DOHH2 (cell line): ENCODE data around the gene YBX2.
"Not testable (repeated sequence)": the region's sequence is repeated elsewhere in the genome, so short reads cannot be mapped to it uniquely, and the experiment has no call there.

ENCODE experiments used
- H3F3A ChIP-seq: fragments of 200-600 bp; sonication (generic), shearing (Covaris generic); 2 replicates; pipeline ENCODE4 v1.6.0; 2016; ENCODE audit warnings: antibody characterized with exemption, mild to moderate bottlenecking; ENCODE audit not compliant: control insufficient read depth, insufficient read depth
- H3K27ac ChIP-seq: fragments of 200-600 bp; sonication (generic); 2 replicates; pipeline ENCODE4 v1.5.1; 2014; ENCODE audit warnings: low read depth, mild to moderate bottlenecking, low read length, moderate library complexity
- H3K27me3 ChIP-seq: fragments of 200-600 bp; sonication (generic); 2 replicates; pipeline ENCODE4 v1.6.1; 2014; ENCODE audit warnings: mild to moderate bottlenecking, low read length, mixed read lengths; ENCODE audit not compliant: control insufficient read depth
- H3K36me3 ChIP-seq: fragments of 200-600 bp; sonication (generic); 2 replicates; pipeline ENCODE4 v1.6.1; 2014; ENCODE audit warnings: mild to moderate bottlenecking, low read length, moderate library complexity, mixed read lengths; ENCODE audit not compliant: control insufficient read depth
- H3K4me1 ChIP-seq: fragments of 200-600 bp; sonication (generic); 2 replicates; pipeline ENCODE4 v1.6.1; 2014; ENCODE audit warnings: mild to moderate bottlenecking, low read length, mixed read lengths; ENCODE audit not compliant: control insufficient read depth
- H3K4me2 ChIP-seq: fragments of 200-600 bp; sonication (generic); 2 replicates; pipeline ENCODE4 v1.6.0; 2014; ENCODE audit warnings: mild to moderate bottlenecking, low read length, moderate library complexity
- H3K4me3 ChIP-seq: fragments of 200-600 bp; sonication (generic); 2 replicates; pipeline ENCODE4 v1.5.1; 2014; ENCODE audit warnings: mild to moderate bottlenecking, low read length, mixed read lengths
- H3K79me2 ChIP-seq: fragments of 200-600 bp; sonication (generic); 2 replicates; pipeline ENCODE4 v1.6.1; 2014; ENCODE audit warnings: mild to moderate bottlenecking, low read length, mixed read lengths; ENCODE audit not compliant: control insufficient read depth
- H3K9me2 ChIP-seq: fragments of 200-600 bp; sonication (generic); replicated peaks from 2 replicates; pipeline ENCODE4 v1.6.1; 2014; ENCODE audit warnings: mild to moderate bottlenecking, low read length, mixed read lengths; ENCODE audit not compliant: control insufficient read depth
- H3K9me3 ChIP-seq: fragments of 200-600 bp; sonication (generic); 2 replicates; pipeline ENCODE4 v1.6.1; 2014; ENCODE audit warnings: antibody characterized with exemption, low read length, mixed read lengths; ENCODE audit not compliant: control insufficient read depth, insufficient read depth
- H4K20me1 ChIP-seq: fragments of 200-600 bp; sonication (generic); 2 replicates; pipeline ENCODE4 v1.6.0; 2014; ENCODE audit warnings: low read depth, mild to moderate bottlenecking, antibody characterized with exemption, low read length, moderate library complexity; ENCODE audit not compliant: control insufficient read depth, insufficient read depth
- EZH2phosphoT487 ChIP-seq: fragments of 200-600 bp; sonication (generic); IDR thresholded peaks from 2 replicates; pipeline ENCODE4 v1.6.1; 2017; ENCODE audit warnings: borderline replicate concordance, mild to moderate bottlenecking, antibody characterized with exemption, low read length, moderate library complexity, mixed read lengths
- TF ChIP-seq, protein P1 (sequence below): fragments of 200-600 bp; sonication (generic); IDR thresholded peaks from one replicate; pipeline ENCODE4 v1.5.1; 2014; ENCODE audit warnings: antibody characterized with exemption, mild to moderate bottlenecking, low read depth, low read length; ENCODE audit not compliant: poor library complexity, severe bottlenecking

YBX2 gene

DNA sequence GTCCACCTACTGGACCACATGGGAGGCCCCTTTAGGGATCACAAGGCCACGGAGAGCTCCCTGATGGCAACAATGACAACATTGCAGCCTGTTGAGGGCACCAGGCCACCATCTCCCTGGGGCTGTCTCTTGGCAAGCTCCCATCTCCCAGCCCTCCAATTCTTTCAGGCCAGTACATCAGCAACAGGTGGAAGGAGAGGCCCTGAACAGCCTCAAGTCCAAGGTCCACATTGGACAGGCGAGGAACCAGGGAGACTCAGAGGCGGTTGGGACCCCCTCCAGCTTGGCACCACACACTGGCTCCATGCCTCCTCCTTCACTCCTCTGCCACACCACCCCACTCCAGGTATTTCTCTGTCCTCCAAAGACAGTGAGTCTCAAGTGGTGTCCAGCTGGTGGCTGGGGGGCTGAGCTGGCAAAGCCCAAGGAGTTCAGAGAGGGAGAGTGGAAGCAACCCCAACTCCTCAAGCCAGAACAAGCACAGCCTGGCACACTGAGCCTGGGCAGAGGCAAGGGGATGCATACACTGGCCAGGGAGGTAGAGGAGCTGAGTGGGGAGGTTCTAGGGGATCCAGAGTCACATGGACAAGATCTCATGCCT is 40.6 kb upstream of the YBX2 start:
- Histone ChIP-seq H3K9me3 (no peaks in the 10 kb centered on the region), H3K36me3 (peaks cover 28% of the 10 kb centered on the region), H3K4me3 (peak overlapping the region; percentile 88), H3K4me2 (peak overlapping the region; percentile 99), H3K4me1 (peaks cover 74% of the 10 kb centered on the region), H3K79me2 (peaks cover 38% of the 10 kb centered on the region), H3F3A (peaks cover 10% of the 10 kb centered on the region), H4K20me1 (no peaks in the 10 kb centered on the region), H3K9me2 (no peaks in the 10 kb centered on the region), H3K27ac (peak overlapping the region; percentile 84), H3K27me3 (no peaks in the 10 kb centered on the region)
- TF ChIP-seq, protein P1, sequence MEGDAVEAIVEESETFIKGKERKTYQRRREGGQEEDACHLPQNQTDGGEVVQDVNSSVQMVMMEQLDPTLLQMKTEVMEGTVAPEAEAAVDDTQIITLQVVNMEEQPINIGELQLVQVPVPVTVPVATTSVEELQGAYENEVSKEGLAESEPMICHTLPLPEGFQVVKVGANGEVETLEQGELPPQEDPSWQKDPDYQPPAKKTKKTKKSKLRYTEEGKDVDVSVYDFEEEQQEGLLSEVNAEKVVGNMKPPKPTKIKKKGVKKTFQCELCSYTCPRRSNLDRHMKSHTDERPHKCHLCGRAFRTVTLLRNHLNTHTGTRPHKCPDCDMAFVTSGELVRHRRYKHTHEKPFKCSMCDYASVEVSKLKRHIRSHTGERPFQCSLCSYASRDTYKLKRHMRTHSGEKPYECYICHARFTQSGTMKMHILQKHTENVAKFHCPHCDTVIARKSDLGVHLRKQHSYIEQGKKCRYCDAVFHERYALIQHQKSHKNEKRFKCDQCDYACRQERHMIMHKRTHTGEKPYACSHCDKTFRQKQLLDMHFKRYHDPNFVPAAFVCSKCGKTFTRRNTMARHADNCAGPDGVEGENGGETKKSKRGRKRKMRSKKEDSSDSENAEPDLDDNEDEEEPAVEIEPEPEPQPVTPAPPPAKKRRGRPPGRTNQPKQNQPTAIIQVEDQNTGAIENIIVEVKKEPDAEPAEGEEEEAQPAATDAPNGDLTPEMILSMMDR = no peak
- TF ChIP-seq EZH2phosphoT487 = no peak

GRCh38 chr17:7332600-7333069 is 38.2 kb upstream of the YBX2 start:
- Histone ChIP-seq H3K79me2 (peaks cover 39% of the 10 kb centered on the region), H3F3A (peaks cover 14% of the 10 kb centered on the region), H3K4me3 (peak overlapping the region; percentile 63), H3K4me1 (peaks cover 75% of the 10 kb centered on the region), H3K4me2 (peak overlapping the region; percentile 72), H3K27ac (peak overlapping the region; percentile 68), H3K36me3 (peaks cover 15% of the 10 kb centered on the region)
- H3K9me2 ChIP-seq, H3K9me3 ChIP-seq, H3K27me3 ChIP-seq, H4K20me1 ChIP-seq: not testable (repeated sequence)

GRCh38 chr17:7332111-7332510 is 37.7 kb upstream of the YBX2 start:
- Histone ChIP-seq H3K4me1 (peaks cover 75% of the 10 kb centered on the region), H3F3A (peaks cover 11% of the 10 kb centered on the region), H3K9me2 (no peaks in the 10 kb centered on the region), H3K4me3 (peak overlapping the region; percentile 63), H3K4me2 (peak overlapping the region; percentile 72), H3K36me3 (peaks cover 10% of the 10 kb centered on the region), H3K27me3 (no peaks in the 10 kb centered on the region), H3K79me2 (peaks cover 39% of the 10 kb centered on the region), H3K27ac (peak overlapping the region; percentile 68), H3K9me3 (no peaks in the 10 kb centered on the region), H4K20me1 (no peaks in the 10 kb centered on the region)
- TF ChIP-seq, protein P1 = no peak
- TF ChIP-seq EZH2phosphoT487 = no peak

DNA sequence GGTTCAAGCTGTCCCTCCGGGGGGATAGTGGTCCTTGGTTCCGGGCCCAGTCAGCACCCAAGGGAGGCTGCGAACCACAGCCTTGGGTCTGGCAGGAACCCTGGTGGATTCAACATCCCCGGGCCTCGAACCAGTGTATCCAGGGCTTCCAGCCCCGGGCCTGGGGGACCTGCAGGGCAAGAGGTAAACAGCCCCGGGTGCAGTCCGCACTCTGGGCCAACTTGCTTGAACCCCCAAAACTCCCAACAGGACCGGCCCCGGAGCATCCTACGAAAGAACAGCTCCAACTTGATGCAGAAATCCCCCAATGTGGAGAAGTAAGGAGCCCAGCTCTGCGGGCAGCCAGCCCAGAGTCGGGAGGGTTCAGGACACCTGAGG is 36.2 kb upstream of the YBX2 start:
- H3K27me3 ChIP-seq = no peaks in the 10 kb centered on the region
- H4K20me1 ChIP-seq = no peaks in the 10 kb centered on the region
- peak overlapping the region; percentile 90 for H3K4me2 ChIP-seq
- TF ChIP-seq EZH2phosphoT487 = no peak
- TF ChIP-seq, protein P1 = no peak
- H3K4me1 ChIP-seq = peaks cover 65% of the 10 kb centered on the region
- H3F3A ChIP-seq = peaks cover 11% of the 10 kb centered on the region
- peak overlapping the region; percentile 100 for H3K4me3 ChIP-seq
- H3K27ac ChIP-seq = peak overlapping the region; percentile 94
- peaks cover 16% of the 10 kb centered on the region for H3K36me3 ChIP-seq
- H3K9me2 ChIP-seq = no peaks in the 10 kb centered on the region
- H3K9me3 ChIP-seq = no peaks in the 10 kb centered on the region
- peaks cover 32% of the 10 kb centered on the region for H3K79me2 ChIP-seq
